Measurements from ENCODE around the gene SLC25A13.
A peak's percentile ranks its signal among the peaks of the same experiment; 100 is the strongest.
"Not testable (repeated sequence)": the region's sequence is repeated elsewhere in the genome, so short reads cannot be mapped to it uniquely, and the experiment has no call there.

SLC25A13 gene

DNA sequence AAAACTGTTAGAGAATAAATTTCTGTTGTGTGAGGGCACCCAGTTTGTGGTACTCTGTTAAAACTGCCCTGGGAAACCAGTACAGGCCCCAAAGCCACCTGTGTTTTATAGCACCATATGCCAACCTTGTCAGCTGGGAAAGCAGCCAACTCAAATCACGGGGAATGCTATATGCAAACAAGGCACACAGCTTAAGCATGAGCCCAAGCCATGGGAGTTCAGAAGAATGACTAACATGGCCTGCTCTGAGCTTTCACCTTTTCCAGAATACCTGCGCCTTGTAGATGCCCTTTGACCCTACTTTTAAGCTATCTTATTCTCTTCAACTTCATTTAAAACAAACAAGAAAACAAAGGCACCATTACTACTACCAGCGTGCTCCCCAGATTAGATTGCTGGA is 5.5 kb upstream of the SLC25A13 start:
- DNase-seq (ENCODE audit: low read depth) = no peak
- TF ChIP-seq, protein P1, sequence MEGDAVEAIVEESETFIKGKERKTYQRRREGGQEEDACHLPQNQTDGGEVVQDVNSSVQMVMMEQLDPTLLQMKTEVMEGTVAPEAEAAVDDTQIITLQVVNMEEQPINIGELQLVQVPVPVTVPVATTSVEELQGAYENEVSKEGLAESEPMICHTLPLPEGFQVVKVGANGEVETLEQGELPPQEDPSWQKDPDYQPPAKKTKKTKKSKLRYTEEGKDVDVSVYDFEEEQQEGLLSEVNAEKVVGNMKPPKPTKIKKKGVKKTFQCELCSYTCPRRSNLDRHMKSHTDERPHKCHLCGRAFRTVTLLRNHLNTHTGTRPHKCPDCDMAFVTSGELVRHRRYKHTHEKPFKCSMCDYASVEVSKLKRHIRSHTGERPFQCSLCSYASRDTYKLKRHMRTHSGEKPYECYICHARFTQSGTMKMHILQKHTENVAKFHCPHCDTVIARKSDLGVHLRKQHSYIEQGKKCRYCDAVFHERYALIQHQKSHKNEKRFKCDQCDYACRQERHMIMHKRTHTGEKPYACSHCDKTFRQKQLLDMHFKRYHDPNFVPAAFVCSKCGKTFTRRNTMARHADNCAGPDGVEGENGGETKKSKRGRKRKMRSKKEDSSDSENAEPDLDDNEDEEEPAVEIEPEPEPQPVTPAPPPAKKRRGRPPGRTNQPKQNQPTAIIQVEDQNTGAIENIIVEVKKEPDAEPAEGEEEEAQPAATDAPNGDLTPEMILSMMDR (IDR thresholded peaks at IDR 0.05; ENCODE audit: control insufficient read depth, insufficient read depth, low read depth, low read length, missing control alignments) = no peak
- no peak overlapping the region for H3K4me3 ChIP-seq (ENCODE audit: control insufficient read depth, low read depth, low read length)

DNA sequence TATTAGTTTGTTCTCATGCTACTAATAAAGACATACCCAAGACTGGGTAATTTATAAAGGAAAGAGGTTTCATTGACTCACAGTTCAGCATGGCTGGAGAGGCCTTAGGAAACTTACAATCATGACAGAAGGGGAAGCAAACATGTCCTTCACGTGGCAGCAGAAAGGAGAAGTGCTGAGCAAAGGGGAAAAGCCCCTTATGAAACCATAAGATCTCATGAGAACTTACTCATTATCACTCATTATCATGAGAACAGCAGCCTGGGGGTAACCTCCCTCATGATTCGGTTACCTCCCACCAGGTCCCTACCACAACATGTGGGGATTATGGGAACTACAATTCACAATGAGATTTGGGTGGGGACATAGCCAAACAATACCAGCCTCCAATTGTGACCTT is 4.9 kb upstream of the SLC25A13 start:
- not testable (repeated sequence) for DNase-seq (ENCODE audit: low read depth); H3K4me3 ChIP-seq (ENCODE audit: control insufficient read depth, low read depth, low read length)

DNA sequence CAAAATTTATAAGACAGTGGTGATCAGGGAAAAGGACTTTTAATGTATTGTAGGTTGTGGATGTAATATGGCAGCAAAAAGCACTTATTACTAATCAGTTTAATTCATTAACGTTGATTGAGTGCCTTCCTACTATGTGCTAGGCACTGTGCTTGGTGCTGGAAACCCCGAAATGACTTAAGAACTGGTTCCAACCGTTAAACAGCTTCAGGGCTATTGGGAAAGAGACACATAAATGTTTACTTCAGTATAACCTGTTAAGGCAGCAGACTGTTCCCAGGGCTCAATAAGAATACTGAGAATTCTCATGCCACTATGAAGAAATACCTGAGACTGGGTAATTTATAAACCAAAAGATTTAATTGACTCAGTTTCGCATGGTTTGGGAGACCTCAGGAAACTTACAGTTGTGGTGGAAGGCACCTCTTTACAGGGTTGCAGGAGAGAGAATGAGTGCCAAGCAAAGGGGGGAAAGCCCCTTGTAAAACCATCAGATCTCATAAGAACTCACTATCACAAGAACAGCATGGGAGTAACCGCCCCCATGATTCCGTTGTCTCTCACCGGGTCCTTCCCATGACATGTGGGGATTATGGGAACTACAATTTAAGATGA is 1.1 kb upstream of the SLC25A13 start:
- TF ChIP-seq, protein P1 (IDR thresholded peaks at IDR 0.05; ENCODE audit: control insufficient read depth, insufficient read depth, low read depth, low read length, missing control alignments) = no peak
- DNase-seq (ENCODE audit: low read depth) = no peak
- no peak overlapping the region for H3K4me3 ChIP-seq (ENCODE audit: control insufficient read depth, low read depth, low read length)

DNA sequence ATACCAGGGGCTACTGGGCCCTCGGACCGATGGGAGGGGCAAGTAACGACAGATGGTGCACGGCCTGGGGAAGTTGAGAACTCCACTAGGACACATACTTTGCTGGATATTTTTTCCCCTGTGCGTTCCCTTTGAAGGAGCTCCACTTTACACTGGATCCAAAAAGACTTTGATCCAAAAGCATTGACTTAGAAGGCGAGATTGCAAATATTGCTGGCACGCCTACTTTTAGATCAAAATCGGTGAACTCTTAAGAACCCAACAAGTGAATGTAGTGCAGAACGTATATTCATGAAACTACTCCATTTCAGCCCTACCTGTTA is 436 bp upstream of the SLC25A13 start:
- H3K4me3 ChIP-seq (ENCODE audit: control insufficient read depth, low read depth, low read length) = peak overlapping the region; percentile 98
- DNase-seq (ENCODE audit: low read depth) = no peak
- TF ChIP-seq, protein P1 (IDR thresholded peaks at IDR 0.05; ENCODE audit: control insufficient read depth, insufficient read depth, low read depth, low read length, missing control alignments) = no peak

DNA sequence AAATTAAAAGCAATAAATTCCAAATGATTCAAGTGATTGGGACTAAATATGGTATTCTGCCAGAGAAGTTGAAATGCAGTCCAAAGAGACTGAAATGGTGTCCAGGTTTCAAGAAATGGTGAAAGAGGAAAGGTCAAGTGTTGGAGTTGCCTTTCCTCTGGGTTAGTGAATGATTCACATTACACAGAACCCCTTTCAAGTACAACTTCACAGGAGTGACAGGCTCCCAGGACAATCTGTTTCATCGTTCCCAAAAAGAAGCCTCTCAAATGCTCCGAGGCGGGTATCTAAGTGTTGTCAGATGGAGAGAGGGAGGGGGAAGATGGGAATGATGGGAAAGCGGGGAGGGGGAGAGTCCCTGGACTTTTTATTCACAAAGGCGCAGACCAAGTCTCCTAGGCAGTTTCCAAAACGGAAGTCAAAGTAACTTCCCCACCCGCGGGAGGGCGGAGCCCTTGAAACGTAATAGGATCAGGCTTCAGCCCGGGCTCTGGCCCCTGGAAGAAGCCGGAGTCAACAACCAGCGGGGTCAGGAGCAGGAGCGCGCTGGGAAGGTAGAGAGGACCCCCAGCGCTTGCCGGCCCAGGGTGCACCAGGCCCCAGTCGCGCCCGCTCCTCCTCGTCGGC is 754 bp downstream of the SLC25A13 start:
- TF ChIP-seq, protein P1 (IDR thresholded peaks at IDR 0.05; ENCODE audit: control insufficient read depth, insufficient read depth, low read depth, low read length, missing control alignments) = no peak
- no peak for DNase-seq (ENCODE audit: low read depth)

DNA sequence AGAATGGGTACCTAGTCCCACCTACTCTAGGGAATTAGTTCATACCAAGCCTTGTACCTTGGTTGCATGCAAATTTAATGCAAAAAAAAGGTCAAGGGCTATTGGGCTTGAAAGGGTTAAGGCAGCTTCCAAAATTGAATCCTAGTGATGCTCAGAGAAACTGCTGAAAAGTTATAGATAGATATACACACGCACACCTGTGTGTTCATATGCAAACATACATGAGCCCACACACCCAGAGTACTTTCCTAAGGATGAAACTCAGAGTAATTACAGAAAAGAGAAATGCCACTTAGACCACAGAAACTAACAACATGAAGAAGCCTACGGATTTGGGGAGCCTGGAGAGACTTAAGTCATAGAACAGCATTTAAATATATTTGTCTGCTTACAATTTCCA is 1.5 kb downstream of the SLC25A13 start:
- DNase-seq (ENCODE audit: low read depth) = no peak
- no peak overlapping the region for H3K4me3 ChIP-seq (ENCODE audit: control insufficient read depth, low read depth, low read length)
- TF ChIP-seq, protein P1 (IDR thresholded peaks at IDR 0.05; ENCODE audit: control insufficient read depth, insufficient read depth, low read depth, low read length, missing control alignments) = no peak

More for the DNA sequence above, 754 bp downstream of the SLC25A13 start:
- peak overlapping the region; percentile 98 for H3K4me3 ChIP-seq (ENCODE audit: control insufficient read depth, low read depth, low read length)

DNA sequence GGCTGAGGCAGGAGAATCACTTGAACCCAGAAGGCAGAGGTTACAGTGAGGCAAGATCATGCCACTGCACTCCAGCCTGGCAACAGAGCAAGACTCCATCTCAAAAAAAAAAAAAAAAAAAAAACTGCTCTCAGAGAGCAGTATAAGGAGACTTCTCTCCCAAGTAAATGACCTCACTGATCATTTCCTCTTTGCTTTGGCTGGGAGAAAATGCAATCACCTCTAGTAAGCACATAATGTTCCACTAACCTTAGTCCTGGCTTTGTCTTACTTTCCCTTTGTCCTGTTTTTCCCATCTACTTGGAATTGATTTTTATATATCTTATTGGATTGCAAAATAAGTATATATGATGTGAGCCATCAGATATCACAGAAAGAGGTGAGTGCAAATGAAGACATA is 2.5 kb downstream of the SLC25A13 start:
- TF ChIP-seq, protein P1 (IDR thresholded peaks at IDR 0.05; ENCODE audit: control insufficient read depth, insufficient read depth, low read depth, low read length, missing control alignments) = no peak
- no peak for DNase-seq (ENCODE audit: low read depth)
- no peak overlapping the region for H3K4me3 ChIP-seq (ENCODE audit: control insufficient read depth, low read depth, low read length)
